Superior temporal gyrus (tissue), 1 donor: Measurements from ENCODE around the gene LRRC42.

ENCODE experiments used
- DNase-seq: peaks from one replicate; pipeline ENCODE4 v3.0.0-alpha.2; 2016; ENCODE audit errors: extremely low spot score

The LRRC42 gene

GRCh38 chr1:54004481-54005049, 58.4 kb downstream of the LRRC42 start:
- DNase-seq, result no peak

GRCh38 chr1:54006508-54006907, 60.4 kb downstream of the LRRC42 start:
- DNase-seq, result no peak

- DNase-seq, result no peak
Measured at GRCh38 chr1:54007613-54008012, 61.5 kb downstream of the LRRC42 start.

- no peak for DNase-seq
Measured at GRCh38 chr1:54008876-54009275, 62.7 kb downstream of the LRRC42 start.

DNA sequence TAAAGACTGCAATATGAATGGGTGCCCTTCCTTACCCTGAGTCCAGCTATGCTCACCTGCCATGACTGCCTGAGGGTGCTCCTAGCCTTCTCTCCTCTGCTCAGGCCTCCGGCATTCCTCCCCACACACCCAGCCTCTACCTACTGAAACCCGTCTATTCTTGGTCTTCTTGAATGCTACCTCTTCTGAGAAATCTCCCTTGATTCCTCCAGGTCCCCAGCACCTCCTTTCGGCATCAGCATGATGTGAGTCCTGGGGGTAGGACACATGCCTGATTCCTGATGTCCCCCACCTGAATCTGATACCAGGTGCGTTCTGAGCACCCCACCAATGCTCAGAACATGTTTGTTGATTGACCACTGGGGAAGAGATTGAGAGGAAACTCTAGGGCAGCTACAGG, 63.3 kb downstream of the LRRC42 start:
- DNase-seq, result no peak

- DNase-seq, result no peak
Measured at GRCh38 chr1:54010415-54011117, 64.4 kb downstream of the LRRC42 start.

GRCh38 chr1:54011316-54012007, 65.3 kb downstream of the LRRC42 start:
- DNase-seq, result no peak

GRCh38 chr1:54012008-54012325, 65.8 kb downstream of the LRRC42 start:
- DNase-seq, result no peak

DNA sequence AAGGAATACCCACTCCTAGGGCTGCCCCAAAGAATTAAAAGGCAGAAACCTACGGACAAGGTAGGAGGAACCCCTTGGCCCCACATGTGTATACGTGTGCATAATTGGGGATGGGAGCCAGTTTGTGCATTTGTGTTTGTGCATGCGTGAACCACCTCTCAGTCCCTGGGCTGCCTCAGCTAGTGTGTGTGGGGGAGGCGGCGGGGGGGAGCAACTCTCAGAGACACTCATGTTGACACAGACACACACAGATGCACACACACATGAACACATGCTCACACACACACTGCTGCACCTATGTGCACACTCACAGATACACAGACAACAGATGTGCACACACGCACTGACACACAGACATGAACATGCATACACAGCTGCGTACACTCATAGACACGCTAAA, 66.7 kb downstream of the LRRC42 start:
- no peak for DNase-seq

GRCh38 chr1:54013393-54014008, 67.4 kb downstream of the LRRC42 start:
- no peak for DNase-seq

- DNase-seq, result no peak
Measured at GRCh38 chr1:54014009-54014629, 68.0 kb downstream of the LRRC42 start.

DNA sequence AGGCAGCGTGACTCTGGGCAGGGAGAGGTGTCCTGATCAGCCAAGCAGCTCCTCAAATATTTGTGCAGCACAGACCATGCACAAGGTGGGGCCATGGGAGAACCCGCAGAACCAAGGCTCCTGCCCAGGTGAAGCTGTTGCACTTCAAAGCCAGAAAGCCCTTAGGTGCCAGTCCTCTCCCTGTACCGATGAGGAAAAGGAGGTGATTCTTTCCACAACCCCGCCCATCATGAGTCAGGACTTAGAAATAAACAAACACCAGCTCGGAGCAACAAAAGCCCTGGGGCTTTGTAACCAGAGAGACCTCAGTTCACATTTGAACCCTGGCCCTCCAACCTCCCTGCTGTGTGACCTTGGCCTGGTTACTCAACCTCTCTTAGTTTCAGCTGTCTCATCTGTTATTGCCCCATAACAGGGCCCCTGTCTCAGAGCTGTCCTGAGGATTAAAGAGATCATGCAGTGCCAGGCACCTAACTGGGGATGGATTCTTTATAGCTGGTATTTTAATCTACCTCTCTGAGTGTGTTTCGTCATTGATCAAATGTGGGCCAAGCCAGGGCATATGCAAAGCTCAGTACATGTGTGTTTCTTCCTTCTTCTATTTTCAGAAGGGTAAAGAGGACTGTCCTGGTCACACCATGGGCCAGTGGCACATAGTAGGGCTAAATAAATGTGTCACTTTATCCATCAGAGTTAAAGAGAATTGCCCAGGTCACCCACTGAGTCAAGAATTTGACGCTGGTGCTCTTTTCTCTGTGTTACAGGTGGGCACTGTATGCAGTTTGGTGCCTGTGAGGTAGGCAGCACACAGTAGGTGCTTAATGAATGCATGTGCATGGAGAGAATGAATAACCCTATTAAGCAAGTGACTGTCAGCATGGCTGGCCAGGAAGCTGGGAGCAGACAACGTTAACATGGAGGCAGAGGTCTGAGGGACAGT, 70.5 kb downstream of the LRRC42 start:
- DNase-seq, result no peak
